HG03108 (cell line): ENCODE data around the gene ZP3.
"Not testable (repeated sequence)": the region's sequence is repeated elsewhere in the genome, so short reads cannot be mapped to it uniquely, and the experiment has no call there.

Experiments
- ATAC-seq: cut with Tn5 transposase; IDR thresholded peaks from one replicate; pipeline ENCODE4 v1.9.1; 2021; ENCODE audit warnings: moderate library complexity; ENCODE audit not compliant: unreplicated experiment

The ZP3 gene

DNA sequence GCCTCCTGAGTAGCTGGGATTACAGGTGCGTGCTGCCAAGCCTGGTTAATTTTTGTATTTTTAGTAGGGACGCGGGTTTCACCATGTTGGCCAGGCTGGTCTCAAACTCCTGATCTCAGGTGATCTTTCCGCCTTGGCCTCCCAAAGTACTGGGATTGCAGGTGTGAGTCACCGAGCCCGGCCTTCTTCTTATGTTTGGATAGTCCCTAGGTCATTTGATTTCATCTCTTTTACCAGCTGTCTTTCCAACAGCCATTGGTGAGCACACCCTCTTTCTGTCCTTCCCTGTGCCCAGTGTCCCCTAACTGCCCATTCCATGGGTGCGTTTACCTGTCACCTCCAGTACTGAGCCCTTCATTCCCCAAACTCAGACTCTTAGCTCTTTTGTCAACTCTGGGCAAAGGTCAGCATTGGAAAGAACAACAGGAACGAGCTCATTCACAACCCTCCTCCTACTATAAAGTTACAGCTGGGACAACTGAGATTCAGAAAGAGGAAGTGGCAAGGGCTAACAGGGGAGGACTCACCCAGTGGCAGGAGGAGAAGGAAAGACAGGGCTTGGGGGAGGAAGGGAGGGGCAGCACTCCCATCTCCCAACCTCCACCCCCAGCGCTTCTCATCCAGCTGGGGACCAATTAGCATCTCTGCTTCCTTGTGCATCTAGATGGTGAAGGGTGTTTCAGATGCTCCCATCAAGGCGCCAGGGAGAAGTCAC lies 20.8 kb upstream of the ZP3 start:
- no peak for ATAC-seq

DNA sequence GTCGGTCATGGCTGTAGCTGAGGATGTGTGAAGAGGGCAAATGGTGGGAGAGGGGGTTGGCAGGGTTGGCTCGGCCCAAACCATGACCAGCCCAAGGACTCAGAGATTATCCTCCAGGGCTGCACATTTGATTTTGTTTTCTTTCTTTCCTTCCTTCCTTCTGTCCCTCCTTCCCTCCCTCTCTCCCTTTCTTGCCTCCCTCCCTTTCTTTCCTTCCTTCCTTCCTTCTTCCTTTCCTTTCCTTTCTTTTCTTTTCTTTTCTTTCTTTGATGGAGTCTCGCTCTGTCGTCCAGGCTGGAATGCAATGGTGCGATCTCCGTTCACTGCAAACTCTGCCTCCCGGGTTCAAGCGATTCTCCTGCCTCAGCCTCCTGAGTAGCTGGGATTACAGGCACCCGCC lies 19.0 kb upstream of the ZP3 start:
- ATAC-seq: no peak

DNA sequence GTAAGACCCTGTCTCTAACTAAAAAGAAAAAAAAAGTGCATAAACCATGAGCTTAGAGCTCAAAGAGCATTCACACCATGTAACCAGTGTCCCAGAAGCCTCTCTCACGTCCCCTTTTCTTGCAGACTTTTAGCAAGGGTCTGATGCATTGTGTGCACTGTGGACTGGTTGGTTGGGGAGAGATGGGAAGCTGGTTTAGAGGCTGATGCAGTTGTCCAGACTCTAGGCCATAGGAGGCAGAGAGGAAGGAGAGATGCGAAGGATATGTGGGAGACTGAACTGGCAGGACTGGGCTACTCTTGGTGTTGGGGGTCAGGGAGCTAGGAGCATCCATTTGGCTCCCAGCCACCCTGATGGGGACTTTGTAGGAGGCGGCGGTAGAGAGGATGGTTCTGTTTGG lies 17.0 kb upstream of the ZP3 start:
- ATAC-seq: no peak

DNA sequence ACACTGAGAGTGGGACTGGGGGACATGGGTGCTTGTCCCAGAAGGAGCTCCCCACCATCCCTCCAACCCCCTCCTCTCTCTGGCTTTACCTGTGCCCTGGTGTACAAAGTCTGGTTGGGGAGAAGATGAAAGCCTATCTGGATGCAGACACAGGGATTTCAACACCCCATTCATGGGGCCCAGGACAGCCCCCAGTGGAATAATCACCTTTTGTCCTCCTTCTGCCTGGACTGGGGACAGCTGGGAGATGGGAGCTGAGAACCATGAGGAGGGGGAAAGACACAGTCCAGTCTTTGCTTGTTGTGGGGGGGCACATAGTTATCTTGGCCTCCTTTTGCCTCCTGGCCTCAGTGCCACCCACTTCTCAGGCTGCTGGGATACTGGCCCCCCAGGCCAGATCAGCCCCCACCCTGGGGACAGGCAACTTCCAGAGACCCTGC lies 16.6 kb upstream of the ZP3 start:
- no peak for ATAC-seq

DNA sequence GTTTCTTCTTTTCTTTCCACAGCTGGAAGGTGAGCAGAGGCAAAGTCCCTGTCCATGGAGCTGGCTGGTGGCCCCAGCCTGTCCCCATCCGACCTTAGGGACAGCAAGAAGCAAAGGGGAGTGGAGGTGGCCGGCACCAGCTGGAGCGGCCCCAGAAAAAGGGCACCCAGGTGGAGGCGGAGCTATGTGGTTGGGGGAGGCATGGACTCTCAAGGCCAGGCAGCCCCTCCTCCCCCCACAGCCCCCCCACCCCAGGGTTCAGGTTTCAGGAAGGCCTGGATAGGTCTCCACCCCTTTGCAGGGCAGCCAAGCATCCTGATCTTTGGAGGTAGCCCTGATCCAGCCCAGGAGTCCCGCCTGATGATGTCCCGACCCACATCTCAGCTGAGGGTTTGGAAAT lies 15.2 kb upstream of the ZP3 start, which contains the start of gene SSC4D:
SSC4D (minus strand) TSS at position 161 of the 400 bp plus-strand sequence. CDS start 5,258 bp downstream, outside the sequence.
- ATAC-seq: no peak

DNA sequence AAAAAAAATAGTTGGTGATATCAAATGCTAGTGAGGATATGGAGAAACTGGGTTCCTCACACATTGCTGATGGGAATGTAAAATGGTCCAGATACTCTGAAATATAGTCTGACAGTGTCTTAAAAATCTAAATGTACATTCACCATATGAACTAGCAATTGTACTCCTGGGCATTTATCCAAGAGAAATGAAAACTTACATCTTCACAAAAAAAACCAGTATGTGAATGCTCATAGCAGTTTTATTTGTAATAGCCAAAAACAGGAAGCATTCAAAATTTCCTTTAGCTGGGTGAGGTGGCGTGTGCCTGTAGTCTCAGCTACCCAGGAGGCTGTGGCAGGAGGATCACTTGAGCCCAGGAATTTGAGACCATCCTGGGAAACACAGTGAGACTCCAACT lies 13.1 kb upstream of the ZP3 start:
- no peak for ATAC-seq

DNA sequence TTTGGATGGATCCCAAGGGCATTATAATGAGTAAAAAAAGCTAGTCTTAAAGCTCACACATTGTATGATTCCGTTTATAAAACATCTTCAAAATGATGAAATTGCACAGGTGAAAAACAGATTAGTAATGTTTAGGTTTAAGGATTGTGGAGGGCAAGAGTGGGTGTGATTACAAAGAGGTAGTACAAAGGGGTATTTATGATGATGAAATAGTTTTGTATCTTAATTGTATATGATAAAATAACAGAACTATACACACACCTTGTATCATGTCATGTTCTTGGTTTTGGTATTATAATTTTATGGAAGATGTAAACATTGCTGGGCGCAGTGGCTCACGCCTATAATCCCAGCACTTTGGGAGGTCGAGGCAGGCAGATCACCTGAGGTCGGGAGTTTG lies 12.5 kb upstream of the ZP3 start:
- ATAC-seq: no peak

DNA sequence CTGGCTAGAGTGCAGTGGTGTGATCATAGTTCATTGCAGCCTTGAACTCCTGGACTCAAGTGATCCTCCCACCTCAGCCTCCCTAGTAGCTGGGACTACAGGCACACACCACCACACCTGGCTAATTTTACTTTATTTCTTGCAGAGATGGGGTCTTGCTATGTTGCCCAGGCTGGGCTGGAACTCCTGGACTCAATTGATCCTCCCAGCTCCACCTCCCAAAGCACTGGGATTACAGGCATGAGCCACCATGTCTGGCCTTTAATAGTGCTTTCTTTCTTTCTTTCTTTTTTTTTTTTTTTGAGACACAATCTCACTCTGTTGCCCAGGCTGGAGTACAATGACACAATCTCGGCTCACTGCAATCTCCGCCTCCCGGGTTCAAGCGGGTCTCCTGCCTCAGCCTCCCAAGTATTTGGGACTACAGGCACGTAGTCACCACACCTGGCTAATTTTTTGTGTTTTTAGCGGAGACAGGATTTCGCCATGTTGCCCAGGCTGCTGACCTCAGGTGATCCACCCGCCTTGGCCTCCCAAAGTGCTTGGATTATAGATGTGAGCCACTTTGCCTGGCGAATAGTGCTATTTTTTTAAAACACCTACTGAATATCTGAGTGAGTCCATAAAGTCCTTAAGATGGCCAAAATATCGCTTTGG lies 7.0 kb upstream of the ZP3 start:
- ATAC-seq: not testable (repeated sequence)

DNA sequence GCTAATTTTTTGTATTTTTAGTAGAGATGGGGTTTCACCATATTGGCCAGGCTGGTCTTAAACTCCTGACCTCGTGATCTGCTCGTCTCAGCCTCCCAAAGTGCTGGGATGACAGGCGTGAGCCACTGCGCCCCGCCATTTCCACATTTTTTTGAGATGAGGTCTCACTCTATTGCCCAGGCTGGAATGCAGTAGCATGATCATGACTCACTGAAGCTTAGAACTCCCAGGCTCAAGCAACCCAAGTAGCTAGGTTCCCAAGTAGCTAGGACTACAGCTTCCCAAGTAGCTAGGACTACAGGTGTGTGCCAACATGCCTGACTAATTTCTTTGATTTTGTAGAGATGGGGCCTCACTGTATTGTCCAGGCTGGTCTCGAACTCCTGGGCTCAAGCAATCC lies 3.7 kb upstream of the ZP3 start:
- not testable (repeated sequence) for ATAC-seq

DNA sequence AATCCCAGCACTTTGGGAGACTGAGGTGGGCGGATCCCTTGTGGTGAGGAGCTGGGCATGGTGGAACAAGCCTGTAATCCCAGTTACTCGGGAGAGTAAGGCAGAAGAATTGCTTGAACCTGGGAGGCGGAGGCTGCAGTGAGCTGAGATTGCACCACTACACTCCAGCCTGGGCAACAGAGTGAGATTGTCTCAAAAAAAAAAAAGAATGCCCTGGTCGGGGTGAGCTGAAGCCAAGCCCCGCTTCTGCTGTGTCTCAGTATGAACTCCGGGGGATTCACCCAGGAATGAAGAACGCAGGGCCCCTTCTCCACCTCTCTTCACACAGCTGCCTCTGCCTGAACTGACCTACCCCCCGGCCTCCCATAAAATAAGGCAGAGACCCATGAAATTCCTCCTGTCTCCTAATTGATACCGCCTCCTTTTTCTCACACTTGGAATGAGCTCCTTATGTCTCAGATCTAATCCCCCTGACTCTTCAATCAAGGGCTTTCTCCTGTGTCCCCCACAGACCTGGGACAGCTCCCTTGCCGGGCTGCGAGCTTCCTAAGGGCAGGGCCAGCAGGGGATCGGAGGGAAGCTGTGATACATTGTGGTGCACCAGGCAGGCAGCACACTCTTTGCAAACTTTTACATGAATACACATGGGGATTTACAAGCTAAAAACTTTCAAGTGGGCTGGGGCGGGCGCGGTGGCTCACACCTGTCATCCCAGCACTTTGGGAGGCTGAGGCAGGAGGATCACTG lies 911 bp upstream of the ZP3 start:
- ATAC-seq: no peak

DNA sequence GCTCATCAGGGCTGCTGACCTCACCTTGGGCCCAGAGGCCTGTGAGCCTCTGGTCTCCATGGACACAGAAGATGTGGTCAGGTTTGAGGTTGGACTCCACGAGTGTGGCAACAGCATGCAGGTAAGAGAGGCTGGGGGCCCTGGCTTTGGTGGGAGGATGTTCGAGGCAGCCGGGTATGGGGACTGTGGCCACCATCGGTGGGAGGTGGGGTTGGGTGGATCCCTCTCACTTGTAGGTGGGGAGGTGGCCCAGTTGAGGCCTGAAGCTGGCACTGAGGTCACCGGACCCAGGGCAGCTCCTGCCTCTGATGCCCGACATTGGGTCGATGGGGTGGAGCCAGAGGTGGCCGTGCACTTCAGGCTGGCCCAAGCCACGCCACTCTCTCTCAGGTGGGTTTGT lies 406 bp downstream of the ZP3 start:
- no peak for ATAC-seq

DNA sequence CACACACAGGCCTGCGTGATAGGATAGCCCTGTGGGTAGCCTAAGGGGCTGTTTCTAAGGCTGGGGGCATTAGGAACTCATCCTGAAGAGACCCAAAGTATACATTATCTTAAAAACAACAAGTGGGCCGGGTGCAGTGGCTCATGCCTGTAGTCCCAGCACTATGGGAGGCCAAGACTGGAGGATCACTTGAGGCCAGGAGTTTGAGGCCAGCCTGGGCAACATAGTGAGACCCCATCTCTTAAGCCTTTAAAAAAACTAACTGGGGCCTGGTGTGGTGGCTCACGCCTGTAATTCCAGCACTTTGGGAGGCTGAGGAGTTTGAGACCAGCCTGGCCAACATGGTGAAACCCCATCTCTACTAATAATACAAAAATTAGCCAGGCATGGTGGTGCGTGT lies 808 bp downstream of the ZP3 start:
- ATAC-seq: not testable (repeated sequence)

DNA sequence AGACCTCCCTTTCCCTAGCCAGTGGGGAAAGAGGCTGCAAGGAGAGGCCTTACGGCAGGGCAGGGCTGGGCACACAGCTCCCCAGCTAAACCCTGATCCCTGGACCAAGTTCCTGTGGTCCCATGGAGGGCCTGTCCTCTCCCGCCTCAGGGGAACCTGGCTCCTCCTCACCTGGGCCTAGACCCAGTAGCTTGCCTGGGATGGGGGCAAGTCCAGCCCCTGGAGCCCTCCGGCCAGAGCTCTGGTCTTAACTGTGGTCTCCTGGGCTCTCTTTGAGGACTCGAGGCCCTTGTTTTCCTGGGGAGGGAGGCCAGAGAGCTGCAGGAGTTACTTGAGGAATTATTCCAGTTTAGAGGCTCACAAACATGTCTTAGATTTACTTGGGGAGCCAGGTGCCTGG lies 1.5 kb downstream of the ZP3 start:
- ATAC-seq: no peak

DNA sequence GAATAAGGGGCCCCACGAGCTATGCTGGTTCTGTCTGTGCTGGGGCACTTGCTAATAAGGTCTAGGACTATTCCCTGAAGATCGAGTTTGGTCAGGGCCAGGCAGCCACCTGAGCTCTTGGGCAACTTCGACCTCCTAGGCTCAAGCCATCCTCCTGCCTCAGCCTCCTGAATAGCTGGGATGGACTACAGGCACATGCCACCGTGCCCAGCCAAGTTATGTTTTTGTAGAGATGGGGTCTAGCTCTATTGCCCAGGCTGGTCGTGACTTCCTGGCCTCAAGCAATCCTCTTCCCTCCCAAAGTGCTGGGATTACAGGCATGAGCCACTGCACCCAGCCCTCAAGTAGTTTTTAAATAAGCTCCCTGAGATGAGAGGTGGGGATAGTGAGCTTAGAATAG lies 2.9 kb downstream of the ZP3 start:
- no peak for ATAC-seq

DNA sequence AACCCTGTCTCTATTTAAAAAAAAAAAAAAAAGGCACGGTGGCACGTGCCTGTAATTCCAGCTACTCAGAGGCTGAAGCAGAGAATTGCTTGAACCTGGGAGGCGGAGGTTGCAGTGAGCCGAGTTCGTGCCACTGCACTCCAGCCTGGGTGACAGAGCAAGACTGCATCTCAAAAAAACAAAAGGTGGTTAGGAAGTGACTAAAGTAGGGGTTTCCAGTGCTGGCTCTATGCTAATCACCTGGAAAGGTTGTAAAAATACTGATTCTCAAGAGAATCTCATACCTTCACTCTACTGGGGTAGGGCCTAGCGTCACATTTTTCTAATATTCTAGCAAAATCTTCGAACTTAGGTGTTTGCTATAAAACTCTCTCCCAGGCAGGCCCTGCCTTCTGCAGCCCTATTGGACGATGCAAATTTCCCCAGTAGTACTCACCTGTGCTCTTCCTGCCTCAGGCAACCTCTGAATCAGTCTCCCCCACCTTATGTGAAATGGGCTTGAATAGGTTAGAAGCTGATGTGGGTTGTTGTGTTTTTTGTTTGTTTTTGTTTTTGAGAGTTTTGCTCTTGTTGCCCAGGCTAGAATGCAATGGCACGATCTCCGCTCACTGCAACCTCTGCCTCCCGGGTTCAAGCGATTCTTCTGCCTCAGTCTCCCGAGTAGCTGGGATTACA lies 3.5 kb downstream of the ZP3 start:
- no peak for ATAC-seq

DNA sequence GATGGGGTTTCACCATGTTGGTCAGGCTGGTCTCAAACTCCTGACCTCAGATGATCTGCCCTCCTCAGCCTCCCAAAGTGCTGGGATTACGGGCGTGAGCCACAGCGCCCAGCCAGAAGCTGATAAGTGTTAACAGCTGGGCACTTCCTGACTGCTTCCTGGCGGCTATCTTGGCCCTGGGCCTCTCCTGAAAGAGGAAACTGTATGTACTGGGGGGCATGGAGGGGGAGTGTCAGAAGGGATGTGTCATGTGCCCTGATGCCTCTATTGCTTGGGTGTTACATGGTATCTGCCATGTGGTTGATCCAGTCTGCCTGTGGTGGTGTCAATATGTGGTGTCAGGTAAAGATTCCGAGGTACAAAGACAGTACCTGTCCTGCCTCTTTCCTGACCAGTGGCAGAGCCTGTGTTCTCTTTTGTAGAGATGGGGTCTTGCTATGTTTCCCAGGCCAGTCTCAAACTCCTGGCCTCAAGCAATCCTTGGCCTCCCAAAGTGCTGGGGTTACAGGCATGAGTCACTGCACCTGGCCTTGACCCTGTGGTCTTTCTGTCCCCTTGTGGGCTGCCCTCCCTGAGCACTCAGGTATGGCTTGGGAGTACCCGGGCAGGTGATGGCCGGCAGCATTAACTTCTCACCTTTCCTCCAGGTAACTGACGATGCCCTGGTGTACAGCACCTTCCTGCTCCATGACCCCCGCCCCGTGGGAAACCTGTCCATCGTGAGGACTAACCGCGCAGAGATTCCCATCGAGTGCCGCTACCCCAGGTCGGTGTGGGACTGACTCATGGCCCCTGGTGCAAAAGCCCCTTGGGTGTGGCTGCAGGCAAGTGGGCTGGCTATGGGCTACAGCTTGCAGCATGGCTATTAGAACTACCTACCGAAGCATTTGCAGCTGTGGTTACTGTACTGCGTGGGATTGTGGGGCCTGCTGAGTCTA lies 4.4 kb downstream of the ZP3 start:
- no peak for ATAC-seq

DNA sequence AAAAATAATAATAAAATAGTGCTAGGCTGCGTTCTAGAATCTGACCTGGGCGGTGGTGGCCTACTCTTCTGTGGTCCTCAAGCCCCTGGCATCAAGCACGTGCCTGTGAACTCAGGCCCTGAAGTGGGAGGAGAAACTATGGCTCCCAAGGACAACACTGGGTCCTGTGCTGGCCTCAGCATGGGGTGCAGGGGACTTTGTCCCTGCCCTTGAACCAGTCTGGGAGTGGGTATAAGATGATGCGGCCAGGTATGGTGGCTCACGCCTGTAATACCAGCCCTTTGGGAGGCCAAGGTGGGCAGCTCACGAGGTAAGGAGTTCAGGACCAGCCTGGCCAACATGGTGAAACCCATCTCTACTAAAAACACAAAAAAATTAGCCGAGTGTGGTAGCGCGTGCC lies 5.5 kb downstream of the ZP3 start:
- no peak for ATAC-seq

DNA sequence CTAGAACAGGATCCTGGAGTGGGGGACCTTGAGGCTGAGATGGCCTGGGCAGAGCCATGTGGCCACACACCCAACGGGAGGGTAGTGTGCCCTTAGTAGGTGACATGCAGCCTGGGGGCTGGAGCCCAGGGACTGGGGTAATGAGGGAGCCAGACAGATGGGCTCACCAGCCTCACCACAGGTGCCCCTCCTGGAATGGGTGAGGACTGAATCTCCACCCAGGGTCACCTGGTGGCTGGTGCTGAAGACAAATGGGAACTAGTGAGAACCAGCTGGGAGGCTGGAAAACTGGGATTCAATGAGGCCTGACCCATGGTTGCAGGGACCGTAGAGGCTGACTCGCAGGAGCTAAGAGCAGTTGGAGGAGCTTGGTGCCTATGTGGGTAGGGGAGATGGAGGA lies 6.1 kb downstream of the ZP3 start:
- ATAC-seq: no peak

DNA sequence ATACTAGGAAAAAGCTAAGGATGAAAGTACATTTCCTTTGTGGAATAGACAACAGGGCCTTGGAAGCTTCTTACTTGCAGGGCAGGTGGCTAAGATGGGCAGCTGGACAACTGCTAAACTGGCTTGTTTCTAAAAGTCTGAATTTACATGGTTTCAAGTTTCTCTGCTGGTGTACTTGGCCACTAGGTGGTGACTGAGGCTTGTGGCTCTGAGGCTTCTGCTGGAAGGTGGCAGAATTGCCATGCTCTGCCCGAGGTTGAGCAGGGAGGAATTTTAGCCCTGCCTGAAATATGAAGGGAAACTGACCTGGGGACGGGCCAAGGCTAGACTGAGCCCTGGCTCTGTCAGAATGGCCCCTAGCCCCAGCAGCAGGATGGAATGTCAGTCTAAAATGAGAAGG lies 13.1 kb downstream of the ZP3 start:
- ATAC-seq: peak; percentile 62

DNA sequence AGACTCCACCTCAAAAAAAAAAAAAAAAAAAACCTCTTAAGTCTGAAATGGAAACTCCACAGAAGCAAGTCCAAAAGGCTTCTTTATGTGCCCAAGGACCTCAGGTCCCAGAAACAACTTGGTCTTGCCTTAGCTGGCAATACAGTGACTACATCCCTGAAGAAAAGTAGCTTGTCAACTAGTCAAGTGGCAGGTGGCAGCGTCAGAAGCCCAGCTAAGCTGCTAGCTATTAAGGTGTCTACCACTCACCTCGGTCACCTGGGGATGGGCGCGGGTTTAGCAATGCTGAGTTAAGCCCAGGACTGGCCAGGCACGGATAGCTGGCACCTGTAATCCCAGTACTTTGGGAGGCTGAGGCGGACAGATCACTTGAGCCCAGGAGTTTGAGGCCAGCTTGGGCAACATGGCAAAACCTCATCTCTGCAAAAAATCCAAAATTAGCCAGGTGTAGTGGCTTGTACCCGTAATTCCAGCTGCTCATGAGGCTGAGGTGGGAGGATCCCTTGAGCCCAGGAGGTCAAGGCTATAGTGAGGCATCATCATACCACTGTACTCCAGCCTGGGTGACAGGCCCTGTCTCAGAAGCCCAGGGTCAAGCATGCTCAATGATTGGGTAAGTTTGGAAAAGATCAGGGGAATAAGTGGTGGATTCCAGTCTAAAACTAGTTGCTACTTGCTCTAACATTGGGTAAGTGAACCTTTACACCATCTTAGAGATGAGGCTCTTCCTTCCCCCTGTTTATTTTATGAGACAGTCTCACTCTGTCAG lies 14.6 kb downstream of the ZP3 start:
- ATAC-seq: not testable (repeated sequence)
